GM03348 (cell line): ENCODE results near the gene SLC34A1.
A peak's percentile ranks its signal among the peaks of the same experiment; 100 is the strongest.
"Not testable (repeated sequence)": the region's sequence is repeated elsewhere in the genome, so short reads cannot be mapped to it uniquely, and the experiment has no call there.

Experiments
- DNase-seq: peaks from one replicate; pipeline ENCODE4 v3.0.0; 2012; ENCODE audit warnings: low spot score

SLC34A1 gene

DNA sequence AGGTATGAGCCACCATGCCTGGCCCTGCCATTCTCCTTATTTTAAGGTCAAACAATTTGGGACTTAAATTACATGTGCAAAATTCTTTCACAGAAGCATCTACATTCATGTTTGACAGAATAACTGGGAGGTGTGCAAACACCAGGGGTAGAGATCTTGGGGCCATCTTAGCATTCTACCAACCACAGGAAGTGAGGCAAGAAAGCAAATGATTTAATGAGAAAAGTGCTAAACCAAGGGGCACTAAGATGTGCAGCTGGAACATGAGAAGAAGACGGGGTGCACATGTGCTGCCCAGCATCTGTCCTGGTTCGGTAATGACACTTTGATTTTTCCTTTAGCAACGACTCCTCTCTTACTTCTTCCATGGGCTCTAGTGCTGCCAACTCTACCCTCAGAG, 26.3 kb downstream of the SLC34A1 start:
- DNase-seq = no peak

DNA sequence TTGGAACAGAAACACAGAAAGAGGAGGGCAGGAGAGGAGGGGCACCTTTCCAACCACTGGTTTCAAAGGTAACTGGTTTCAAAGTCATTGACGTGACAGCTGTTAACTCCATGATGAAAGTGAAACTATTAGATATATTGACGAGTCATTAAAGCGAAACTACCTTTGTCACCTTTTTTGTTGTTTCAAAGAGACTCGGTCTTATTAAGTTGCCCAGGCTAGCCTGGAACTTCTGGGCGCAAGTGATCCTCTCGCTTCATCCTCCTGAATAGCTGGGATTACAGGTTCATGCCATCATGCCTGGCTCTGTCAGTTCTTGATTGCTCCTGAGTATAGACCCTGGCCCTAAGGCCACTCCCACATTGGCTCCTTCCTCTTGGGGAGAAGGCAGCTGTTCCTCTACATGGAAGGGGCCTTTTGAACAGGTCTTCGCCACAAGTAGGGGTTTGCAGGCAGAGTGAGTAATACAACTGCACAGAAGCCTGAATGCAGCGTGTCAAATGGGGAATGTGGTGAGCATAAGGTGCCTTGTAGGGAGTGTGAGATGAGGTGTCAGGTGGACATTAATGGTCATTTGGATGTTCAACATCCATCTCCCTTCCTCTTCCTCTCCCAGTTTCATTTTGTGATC, 28.5 kb downstream of the SLC34A1 start:
- DNase-seq = no peak

DNA sequence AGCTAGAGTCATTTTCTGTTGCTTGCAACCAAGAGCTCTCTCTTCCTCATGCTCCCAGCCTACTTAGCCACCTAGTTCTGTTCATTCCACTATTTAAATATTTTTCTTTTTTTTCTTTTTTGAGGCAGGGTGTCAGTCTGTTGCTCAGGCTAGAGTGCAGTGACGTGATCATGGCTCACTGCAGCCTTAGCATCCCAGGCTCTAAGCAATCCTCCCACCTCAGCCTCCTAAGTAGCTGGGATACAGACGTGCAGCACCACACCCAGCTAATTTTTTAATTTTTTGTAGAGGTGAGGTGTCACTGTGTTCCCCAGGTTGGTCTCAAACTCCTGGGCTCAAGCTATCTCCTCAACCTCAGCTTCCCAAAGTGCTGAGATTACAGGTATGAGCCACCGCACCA, 30.2 kb downstream of the SLC34A1 start:
- DNase-seq = no peak

DNA sequence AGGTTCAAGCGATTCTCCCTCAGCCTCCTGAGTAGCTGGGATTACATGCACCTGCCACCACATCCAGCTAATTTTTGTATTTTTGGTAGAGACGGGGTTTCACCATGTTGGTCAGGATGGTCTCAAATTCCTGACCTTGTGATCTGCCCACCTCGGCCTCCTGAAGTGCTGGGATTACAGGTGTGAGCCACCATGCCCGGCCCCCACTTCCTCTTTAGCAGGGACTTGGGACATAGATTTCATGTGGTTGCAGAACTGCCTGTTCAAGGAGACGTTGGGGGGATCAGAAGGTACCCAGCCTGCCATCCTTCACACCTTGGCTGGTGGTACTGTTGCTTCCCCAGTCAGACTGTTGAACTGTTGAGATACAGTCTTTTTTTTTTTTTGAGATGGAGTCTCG, 32.8 kb downstream of the SLC34A1 start:
- not testable (repeated sequence) for DNase-seq

DNA sequence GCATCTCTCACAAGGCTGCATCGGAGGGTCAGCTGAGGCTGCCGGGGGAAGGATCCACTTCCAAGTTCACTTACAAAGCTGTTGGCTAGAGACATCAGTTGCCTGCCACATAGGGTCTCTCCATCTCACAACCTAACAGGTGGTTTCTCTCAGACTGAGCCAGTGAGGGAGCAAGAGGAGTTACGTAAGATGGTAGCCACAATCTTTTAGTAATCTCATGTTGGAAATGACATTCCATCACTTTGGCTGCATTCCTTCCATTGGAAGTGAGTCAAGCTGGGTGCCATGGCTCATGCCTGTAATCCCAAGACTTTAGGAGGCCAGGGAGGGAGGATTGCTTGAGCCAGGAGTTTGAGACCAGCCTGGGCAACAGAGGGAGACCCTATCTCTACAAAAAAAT, 34.8 kb downstream of the SLC34A1 start:
- DNase-seq = no peak

DNA sequence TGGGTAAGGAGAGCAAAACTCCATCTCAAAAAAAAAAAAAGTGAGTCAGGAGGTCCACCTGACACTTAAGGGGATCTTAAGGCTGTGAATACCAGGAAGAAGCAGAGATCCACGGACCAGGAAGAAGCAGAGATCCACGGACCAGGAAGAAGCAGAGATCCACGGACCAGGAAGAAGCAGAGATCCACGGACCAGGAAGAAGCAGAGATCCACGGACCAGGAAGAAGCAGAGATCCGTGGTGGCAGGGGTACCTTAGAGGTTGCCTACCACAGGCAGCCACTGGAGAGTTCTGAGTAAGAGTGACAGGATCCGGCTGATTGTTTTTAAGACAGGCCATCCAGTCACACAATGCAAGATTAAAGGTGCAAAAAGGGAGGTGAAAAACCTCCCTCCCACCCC, 36.2 kb downstream of the SLC34A1 start:
- DNase-seq = not testable (repeated sequence)

DNA sequence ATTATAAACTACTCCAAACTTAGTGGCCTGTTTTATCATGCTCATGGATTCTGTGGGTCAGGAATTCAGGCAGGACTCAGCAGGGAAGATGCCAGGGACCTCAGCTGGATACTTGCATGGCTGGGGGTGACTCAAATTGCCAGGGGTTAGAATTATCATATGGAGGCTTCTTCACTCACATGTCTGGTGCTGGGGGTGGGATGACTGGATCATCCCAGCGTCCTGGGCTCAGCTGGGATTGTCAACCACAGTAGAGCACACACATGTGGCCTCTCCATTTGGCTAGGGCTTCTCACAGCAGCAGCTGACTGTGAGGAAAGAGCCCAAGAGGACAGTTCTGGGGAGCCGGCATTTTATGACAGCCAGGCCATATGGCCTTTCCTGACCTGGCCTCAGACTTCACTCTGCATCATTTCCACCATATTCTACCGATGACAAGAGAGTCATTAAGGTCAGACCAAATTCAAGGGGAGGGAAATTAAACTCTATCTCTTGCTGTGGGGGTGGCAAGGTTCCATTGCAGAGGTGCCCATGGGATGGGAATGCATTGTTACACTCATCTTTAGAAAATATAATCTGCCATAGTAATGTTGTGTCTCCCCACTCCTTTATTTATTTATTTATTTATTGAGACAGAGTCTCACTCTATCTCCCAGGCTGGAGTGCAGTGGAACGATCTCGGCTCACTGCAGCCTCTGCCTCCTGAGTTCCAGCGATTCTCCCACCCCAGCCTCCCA, 37.0 kb downstream of the SLC34A1 start:
- no peak for DNase-seq

DNA sequence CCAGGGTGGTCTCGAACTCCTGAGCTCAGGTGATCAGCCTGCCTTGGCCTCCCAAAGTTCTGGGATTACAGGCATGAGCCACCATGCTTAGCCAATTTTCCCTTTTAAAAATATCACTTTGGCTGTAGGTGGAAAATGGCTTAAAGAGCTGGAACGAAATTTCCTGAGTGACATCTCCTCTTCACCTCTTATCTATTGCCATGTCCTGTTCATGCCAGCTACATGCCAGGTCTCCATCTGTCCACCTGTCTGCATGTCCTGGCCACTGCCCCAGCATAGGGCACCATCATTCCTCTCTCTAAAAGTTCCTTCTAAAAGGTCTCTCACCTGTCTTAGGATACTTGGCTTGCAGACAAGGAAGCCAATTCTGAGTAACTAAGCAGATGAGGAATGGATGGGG, 39.4 kb downstream of the SLC34A1 start:
- no peak for DNase-seq

DNA sequence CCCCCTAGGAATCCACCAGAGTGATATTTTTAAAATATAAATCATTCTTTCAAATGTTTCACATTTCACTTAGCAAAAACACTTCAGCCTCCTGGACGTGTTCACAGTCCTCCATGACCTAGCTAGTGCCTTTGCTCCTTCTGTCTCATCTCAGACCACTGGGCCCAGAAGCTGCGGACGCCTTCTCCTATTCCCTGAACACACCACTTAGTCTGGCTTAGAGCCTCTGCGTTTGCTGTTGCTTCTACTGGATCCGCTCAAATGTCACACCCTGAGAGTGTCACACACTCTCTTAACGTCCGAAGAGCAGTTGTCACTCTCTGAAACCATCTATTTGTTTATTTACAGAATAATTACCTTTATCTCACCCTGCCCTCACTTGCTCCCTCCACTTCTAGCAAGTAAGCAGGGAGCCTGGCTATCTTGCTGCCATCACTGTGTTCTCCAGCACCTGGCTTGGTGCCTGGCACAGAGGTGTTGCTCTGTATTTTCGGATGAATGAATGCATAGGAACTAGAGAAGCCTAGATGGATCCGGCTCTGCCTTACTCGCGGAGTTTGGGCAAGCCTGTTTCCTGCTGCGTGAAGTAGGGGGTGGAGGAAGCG, 41.1 kb downstream of the SLC34A1 start:
- no peak for DNase-seq

DNA sequence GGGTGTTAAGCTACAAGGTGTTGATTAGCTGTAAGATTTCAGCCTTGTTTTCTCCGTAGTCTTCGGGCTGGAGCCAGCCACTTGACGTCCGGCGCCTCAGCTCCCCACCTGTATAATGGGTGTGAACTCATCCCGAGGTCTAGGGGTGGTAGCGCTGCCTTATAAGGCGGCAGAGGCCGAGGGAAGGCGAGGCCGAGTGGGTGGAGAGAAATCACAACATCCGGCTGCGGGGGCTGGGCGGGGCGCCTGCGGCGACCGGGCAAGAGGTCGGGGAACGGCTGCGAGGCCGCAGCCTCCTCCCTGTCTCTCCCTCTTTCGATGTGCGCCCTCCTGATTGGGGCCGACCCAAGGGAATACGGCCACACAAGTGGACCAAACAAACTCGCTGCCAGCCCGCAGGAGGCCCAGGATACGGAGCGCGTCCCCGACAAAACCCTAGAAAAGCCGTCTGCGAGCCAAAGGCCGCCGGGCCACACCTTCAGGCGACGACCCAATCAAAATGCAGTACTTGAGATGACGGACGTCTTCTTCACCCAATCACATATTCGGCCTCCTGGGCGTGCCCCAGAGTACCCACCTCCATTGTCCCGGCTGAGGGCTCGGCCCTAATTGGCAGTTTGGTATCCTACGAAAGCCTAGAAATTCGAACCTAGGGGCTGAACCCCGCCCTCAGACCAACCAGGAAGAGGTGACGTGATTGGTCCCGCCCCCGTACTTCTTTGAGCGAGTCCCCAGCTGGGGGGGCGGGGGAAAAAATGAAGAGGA, 41.7 kb downstream of the SLC34A1 start:
- peak; percentile 99 for DNase-seq

DNA sequence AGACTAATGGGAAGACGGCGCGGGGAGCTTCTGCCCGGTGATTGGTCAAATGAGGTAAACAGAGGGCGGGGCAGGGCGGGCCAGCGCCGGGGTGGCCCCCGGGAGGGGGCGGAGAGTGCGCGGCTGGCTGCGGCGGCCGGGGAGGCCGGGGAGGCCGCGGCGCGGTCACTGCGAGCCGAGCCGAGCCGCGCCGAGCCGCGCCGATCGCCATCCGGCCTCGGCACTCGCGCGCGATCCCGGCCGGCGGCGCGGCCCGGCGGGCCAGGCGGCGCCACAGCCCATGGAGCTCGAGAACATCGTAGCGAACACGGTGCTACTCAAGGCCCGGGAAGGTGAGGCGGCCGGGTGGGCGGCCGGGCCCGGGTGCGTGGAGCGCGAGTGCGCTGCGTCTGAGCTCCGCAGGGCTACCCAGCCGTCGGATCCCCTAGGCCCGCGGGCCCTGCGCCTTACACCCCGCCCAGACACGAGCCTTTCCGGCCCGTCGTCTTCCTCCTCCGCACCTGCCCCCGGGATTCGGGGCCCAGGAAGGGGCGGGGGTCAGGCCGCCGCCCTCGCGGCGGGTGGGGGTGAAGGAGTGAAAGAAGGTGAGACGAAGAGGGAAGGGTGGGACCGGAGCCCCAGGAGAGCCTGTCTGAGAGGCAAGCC, 42.5 kb downstream of the SLC34A1 start, which contains the start of gene GRK6:
Gene GRK6 (plus strand): TSS at position 111 of the 645 bp plus-strand sequence. CDS start 170 bp downstream, at position 281.
- peak; percentile 69 for DNase-seq

DNA sequence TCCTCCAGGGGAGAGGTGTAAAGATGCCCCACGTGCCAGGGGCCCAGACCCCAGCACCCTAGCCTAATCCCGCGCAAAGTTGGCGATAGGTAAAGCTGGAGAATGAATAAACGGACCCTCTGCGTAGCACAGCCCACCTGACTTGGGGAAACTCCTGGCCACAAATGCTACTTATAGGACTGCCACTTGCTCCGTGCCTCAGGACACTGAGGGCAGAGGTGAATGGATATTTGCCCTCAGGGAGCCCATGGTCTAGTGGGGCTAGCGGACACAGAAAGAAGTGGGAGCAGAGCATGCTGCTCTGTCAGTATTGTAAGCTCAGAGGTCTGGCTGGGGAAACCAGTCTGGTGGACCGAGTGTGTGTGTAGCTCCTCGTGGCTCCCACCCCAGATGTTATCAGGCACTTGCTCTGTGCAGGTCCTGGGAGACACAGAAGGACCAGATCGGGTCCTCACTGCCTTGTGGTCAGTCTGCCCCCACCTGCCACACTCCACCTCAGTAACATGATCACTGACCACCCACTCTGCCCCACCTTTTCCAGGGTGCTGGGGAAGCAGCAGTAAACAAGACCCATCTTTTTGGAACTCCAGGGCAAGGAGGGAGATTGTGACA, 43.1 kb downstream of the SLC34A1 start:
- DNase-seq = no peak

DNA sequence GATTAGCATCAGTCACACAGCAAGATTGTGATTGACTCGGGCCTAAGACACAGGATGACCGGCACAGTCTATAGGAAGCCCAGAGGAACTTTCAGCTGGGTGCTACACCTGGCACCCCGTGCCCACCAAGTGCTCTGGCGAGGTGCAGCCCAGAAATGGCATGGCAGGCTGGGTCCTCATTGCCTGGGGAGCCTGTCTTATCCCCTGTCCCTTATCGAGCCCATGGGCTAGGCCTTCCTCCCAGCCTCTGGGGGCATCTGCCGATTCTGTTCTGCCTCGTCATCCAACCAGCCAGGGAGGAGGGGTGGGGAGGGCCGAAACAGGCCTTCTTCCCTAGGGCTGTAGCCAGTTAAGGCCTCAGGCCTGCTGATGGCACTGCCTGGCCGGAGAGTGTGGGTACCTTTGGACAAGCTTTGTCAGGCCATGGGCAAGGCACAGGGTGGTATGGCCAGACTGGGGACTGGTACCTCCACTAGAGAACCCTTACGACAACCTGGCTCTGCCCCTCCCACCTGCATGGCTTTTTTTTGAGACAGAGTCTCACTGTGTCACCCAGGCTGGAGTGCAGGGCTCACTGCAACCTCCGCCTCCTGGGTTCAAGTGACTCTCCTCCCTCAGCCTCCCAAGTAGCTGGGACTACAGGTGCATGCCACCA, 43.8 kb downstream of the SLC34A1 start:
- no peak for DNase-seq

DNA sequence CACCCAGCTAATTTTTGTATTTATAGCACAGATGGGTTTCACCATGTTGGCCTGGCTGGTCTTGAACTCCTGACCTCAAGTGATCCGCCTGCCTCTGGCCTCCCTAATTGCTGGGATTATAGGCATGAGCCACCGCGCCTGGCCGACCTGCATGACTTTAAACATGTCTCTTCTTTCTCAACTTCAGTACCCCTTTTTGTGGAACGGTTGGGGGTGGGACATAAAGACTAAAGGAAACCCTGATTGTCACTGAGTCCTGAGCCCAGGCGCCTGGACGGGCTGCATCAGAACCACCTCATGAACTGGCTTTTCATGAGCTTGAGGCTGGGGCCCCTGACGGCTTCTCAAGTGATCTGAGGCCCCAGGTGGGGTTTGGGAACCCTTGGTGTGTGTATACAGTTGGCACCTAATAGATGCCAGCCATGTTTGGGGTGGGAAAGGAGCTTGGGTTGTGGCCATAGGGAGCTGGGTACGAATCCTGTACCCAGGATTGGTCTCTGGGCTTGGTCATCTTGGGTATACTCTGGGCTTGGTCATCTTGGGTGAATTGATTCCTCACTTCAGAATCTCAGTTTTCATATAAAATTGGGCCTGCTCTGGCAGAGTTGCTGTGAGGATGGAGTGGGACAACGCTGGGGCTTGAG, 44.5 kb downstream of the SLC34A1 start:
- DNase-seq = no peak

DNA sequence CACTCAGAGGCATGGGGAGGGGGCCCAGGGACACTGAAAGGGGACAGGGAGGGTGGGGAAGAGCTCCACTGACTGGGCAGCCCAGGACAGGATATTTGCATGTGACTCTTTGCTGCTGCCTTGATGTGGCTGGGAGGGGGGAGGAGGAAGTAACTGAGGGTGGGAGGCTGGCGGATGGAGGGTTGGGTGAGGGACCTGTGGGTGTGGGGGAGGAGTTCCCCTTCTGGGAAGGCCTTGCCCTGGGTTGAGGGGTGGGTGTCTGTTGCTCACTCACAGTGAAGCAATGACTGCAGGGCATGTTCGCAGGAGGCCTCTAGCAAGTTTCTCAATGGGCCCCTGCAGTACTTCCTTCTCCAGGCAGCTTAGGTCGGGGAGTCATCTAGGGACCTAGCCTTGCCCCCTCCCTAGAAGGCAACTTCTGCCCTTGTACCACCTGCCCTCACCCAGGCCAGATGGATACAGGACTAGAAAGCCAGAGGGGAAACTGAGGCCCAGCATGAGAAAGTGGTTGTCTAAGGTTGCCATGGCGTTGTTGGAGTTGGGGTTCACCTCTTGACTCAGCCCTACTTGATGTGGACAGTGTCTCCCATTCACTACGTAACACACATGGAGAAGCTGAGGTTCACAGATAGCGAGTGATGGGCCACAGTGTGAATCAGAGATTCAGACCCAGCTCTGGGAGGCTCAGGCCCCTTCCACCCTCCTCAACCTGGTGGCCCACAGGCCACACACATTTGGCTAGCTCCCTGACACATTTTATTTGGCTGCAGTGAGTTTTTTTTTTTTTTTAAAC, 45.2 kb downstream of the SLC34A1 start:
- no peak for DNase-seq

DNA sequence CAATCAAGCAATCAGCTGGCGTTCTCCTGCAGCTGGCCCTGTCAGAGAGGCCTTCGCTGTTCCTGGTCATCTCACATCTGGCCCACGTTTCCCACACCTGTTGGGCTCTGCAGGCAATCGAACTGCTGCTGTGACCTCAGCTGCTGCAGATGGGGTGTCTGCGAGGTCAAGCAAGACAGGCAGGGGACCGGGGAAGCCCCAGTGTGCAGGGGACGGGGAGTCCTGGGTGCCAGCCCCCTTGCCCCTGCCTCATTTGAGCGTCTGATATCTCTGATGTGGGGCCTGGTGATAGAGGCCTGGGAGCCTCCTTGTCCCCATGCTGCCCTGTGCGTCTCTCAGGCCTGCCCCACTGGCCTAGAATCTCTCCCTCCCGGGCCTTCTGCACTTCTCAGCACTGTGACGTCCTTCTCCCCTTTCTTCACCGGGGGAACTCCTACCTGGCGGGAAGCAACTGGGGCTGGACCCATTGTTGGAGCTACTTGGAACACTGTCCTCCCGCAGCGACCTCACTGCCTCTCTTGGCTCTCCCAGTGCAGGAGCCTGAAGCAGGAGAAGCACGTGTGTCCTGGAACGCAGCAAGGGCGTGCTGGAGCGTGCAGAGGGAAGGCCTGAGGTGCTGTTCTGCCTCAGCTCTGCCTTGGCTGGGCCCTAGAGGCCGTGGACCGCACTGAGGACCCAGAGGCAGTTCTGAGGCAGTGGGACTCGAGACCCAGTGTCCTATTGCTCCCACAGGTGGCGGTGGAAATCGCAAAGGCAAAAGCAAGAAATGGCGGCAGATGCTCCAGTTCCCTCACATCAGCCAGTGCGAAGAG, 46.1 kb downstream of the SLC34A1 start:
- DNase-seq = no peak

DNA sequence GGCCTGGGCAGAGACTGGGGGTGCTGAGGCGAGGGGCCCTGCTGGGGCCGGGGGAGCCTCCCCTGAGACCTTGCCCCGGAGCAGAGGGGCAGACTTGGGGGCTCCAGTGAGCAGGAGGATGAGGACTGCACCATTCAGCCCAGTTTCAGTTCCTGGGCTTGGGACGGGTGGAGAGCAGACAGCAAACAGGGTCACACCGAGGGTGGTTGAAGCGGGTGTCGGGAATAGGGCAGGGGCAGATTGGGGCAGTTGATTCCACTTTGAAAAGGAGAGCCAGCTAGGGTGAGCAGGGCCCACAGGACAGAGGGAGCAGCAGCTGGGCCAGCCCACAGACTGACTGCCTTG, 46.7 kb downstream of the SLC34A1 start:
- DNase-seq = no peak

DNA sequence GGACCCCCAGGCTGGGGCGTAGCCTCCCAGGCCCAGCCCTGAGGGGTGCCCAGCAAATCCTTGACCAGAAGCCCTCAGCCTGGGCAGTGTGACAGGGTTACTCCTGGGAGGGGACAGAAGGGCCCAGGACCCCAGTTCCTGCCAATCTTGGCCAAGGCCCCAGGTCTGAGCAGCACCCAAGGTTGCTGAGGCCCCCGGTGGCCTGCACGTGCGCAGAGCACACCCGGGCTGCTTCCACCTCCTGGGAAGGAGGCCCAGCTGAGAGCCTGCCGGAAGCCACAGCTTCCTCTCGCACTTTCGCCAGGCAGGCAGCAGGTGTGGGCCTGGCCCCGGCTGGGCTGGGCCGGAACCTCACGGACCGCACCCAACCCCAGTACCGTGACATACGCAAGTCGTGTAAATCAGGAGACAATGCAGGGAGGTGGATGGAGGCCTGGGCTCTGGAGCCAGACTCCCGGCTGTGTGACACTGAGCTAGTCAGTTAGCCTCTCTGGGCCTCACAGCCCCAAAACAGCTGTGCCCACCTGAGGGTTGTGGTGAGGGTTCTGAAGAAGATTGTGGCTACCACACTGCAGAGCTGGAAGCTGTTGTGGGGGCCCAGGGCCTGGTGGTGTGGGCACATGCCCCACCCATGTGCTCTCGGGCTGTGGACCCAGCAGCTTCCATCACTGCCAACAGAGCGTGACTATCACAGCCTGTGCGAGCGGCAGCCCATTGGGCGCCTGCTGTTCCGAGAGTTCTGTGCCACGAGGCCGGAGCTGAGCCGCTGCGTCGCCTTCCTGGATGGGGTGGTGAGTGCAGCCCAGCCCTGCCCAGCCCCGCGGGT, 47.3 kb downstream of the SLC34A1 start:
- no peak for DNase-seq
